GM19397 (cell line): ENCODE results near the gene LINC00632.
"Not testable (repeated sequence)": the region's sequence is repeated elsewhere in the genome, so short reads cannot be mapped to it uniquely, and the experiment has no call there.

Experiments used
- ATAC-seq: cut with Tn5 transposase; IDR thresholded peaks from one replicate; pipeline ENCODE4 v1.9.1; 2021; ENCODE audit warnings: mild to moderate bottlenecking, moderate library complexity; ENCODE audit not compliant: unreplicated experiment

LINC00632 gene

DNA sequence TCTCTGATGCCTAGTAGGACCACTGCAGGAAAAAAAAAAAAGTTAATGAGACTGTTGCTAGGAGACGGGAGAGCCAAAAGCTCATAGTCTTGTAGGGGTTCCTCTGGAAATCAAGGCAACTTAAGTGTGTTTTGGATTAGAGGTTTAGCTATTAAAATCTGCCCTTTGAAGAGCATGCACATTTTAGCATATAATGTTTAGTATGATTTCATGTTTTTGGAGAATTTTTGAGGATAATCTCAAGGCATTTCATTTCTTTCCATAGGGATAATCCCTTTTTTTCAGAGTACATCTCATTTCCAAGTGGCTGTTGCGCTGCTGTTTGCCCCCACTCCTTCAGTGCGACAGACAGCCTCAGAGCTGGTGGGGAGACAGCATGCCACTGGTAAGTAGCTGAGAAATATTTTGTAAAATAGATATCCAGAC, at the start of gene LINC00632:
LINC00632 (plus strand) TSS at position 339 of the 426 bp plus-strand sequence.
- ATAC-seq, result no peak

DNA sequence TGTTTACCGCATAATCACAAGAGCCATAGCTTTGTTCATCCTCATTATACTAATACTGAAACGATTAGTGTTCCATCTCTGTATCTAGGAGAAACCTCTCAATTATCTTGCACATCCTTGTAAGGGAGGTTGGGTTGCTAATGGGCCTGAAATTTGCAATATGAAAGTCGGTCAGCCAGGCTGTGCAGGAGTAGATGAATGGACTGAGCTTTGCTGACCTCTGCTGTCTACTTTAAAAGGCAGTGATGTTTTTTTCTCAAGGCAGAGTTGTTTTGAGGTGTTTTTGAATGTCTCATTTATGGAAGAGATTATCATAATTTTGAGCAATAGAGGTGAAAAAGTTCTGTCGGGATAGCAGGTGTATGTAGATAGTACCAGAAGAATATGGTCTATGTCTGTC, 47.9 kb upstream of the LINC00632 start:
- ATAC-seq, result no peak

DNA sequence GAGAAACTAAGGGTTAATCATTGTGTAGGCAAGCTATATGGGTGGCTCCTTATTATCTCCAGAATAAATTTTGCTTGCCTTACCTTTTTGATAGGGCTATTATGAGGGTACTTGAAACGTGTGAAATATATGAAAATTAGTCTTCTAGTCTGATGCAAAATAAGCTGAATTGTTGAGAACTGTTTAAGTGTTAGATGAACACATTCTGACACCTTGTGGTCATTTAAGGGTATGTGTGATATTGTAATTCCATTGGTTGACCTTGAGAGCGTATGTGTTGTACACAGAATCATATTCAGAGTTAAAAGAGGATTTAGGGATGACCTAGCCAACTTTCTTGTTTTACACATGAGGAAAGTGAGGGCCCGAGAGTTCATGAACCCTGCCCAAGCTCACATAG, 44.6 kb upstream of the LINC00632 start:
- no peak for ATAC-seq

DNA sequence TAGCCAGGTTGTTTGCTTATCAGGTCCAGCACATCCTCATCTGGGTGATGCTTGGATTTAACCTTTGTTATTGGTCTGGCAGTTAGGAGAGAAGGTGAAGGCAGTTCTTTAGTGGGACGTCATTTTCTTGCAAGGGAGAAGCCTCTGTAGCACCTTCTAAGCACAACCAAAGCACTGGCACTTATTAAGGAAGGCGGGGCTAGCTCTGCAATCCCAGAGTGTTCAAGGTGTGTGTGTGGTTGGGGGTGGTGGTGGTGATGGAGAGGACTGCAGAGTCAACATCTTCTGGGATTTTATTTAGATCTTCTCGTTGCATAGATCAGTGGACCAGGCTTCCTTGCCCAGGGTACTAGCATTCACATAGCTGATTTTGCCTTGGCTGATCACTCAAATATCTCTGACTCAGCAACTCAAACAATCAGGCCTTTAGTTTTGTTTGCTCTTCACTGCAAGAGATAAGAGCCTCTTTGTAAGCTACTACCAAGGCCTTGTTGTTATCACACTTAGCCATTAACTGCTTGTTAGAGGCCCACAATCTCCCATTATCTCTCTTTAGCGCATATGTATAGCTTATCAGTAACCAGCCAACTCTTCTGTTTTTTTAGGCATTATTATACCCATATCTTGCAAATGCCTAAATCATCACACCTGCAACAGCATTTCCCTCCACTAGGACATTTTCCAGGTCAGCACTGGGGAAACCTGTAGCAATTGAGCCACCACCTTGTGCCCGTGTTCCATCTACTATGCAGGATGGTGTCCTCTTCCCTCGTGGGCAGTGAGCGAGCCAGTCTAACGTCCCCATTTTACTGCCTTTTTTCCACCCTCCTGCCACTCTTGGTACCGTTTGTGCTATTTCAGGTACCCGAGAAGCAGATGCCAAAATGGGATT, 36.5 kb upstream of the LINC00632 start:
- ATAC-seq, result no peak

DNA sequence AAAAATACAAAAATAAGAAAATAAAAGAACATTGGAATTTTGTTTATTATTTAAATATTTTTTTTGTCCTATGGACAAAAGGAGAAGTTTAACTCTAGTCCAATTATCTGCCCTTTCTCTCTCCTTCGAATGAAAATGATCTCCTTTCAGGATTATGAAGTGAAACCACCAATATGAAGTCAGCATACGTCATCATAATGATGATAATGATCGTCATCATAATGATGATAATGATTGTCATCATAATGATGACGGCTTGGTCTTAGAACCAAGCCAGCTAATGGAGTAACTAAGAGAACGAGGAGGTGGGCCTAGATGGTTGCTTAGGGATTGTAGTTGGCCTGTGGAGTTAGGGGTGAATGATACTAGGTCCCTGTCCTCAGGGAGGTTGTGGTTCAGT, 21.9 kb upstream of the LINC00632 start:
- no peak for ATAC-seq

DNA sequence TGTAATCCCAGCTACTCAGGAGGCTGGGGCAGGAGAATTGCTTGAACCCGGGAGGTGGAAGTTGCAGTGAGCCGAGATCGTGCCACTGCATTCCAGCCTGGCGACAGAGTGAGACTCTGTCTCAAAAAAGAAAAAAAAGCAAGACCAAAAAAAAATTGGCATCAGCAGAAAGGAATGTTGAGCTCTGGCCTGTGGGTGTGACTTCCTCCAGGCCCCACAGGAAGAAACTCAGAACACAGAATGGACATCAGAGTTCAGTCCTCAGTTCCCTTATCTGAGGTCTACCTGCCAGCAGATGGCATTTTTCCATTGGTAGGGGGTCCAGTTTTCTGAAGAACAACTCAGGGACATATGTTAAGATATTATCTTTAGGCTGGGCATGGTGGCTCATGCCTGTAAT, 18.0 kb upstream of the LINC00632 start:
- not testable (repeated sequence) for ATAC-seq

DNA sequence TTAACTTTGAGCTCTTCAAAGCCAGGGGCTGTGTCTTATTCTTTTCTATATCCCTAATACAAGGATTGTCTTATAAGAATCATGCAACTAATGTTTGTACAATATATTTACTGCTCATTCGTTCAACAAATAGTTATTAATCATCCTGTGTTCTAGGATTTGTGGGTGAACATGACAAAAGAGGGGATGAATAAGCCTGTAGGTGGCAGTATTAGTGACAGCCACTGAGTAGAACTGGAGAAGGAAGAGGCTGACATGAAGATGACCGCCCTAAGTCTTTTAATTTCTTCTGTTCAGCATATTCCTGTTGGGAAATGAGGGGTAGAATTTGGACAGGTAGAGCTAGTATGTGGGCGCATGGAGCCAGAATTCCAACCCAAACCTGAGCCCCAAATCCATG, 11.9 kb upstream of the LINC00632 start:
- no peak for ATAC-seq

DNA sequence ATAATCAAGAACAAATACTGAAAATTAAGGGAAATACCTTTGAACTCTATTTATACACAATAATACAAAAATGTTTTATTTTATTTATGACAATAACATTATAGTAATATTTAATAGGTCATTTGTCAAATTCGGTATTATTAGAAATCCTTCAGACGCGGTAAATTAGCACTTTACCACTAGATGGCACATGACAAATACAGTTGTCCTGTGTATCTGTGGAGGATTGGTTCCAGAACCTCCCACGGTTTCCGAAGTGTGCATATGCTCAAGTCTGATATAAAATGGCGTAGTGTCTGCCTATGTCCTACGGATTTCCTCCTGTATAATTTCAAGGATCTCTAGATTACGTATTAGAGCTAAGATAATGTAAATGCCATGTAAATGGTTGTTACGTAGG, 8.1 kb upstream of the LINC00632 start:
- no peak for ATAC-seq

DNA sequence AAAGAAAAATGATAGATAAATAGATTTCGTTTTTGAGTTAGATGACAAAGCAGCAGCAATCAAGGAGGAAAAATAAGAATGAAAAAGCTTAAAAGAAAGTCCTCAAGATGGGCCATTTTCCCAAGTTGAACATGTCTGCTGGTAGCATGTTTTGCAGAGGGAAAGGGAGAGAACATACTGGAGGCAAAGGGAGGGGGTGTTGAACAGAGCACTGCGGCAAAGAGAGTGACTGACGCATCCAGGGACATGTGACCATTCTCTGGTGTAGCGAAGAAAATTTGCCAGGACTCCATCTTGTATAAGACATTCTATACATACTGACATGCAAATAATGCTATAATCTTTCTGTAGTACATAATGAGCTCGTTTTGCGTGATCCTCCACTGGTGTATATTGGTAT, 1.2 kb downstream of the LINC00632 start:
- ATAC-seq, result no peak

DNA sequence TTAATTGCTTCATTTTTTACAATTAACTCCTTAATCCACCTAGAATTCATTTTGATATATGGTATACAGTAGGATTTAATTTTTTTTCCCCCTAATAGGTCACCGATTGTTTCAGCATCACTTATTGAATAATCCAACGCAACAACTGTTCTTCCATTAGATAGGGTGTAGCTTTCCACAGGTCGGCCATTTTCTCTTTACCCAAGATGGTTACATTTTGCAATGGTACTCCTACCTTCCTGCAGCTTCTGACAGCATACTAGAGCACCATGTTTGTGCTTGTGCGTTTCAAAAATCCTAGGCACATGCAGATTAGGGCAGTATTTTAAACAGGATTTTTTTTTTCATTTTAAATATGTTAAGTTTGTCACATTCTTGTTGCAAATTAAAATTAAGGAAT, 2.3 kb downstream of the LINC00632 start:
- no peak for ATAC-seq

DNA sequence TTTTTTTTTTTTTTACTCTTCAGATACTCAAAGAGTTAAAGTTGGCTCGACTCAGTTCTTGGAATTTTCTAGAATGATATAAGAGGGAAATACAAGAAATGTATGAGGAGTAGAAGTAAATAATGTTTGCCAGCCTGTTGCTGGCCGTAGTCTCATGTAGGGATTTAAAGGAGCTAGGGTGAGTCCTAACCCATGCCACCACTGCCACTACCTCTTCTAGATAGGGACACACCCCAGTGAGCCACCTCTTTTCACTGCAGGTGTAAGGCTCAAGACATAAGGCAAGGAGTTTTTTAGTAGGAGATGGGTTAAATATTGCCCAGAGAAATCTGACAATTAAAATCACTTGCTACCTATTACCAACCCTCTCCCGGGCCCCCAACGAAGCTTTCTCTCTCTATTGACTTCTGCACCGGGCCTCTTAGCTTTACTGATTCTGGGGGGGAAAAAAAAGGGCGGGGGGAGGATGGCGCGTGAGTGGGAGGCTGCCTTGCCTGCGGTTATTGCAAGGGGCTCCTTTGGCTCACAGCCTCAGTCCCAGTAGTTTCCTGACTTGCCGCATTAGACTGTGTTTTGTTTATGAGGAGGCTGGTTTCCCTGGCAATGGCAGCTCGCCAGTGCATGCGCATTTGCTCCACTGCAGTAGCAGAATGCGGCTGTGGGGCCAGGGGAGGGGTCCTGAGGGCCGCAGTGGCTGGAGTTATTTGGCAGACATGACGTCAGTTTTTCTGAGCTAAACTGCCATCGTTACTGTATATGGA, 3.0 kb downstream of the LINC00632 start:
- ATAC-seq, result no peak

DNA sequence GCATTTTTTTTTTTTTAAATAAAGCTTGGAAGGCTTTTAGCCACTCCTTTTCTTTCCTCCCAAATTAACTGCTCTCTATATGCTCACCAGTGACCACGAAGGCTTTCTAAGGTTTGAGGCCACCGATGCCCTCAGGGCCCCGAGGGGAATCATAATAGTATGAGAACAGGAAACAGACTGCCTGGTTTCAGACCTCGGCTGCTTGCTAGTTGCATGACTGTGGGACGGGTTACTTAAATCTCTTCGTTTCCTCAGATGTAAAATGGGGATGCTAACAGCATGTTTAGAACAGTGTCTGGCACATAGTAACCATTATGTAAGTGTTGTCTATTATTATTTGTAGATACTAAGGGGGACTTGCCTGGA, 3.6 kb downstream of the LINC00632 start:
- ATAC-seq, result no peak

DNA sequence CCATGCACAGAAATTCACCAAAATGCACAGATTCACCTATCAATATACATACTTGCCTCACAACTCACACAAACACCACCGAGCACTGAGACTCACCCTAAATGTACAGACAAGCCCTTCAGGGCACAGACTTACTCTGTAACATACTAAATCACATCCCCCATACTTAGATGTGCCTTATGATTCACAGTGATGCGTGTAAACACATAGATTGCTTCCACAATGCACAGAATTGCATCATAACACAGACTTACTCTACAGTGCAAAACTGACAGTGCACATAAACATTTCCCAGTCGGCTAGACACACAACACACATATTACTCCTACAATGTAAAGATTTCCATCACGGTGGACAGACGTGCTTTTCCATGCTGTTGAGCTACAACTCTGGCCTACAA, 6.2 kb downstream of the LINC00632 start:
- ATAC-seq, result no peak

DNA sequence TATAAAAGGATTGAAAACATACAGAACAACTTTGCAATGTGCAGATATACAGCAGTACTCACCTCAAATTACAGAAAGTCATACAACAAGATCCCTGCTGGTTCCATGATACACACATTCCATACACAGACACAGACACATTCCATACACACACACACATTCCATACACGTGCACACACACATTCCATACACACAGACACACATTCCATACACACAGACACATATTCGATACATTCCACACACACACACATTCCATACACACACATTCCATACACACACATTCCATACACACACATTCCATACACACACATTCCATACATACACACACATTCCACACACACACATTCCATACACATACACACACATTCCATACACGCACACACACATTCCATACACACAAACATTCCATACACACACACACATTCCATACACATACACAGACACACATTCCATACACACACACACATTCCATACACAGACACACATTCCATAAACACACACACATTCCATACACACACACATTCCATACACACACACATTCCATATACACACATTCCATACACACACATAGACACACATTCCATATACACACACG, 13.7 kb downstream of the LINC00632 start:
- no peak for ATAC-seq

DNA sequence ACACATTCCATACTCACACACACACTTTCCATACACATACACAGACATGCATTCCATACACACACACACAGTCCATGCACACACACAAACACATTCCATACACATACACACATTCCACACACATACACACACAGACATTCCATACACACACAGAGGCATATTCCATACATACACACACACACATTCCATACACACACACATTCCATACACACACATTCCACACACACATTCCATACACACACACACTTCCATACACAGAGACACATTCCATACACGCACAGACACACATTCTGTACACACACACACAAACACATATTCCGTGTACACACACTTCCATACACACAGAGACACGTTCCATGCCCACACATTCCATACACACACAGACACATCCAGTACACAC, 14.8 kb downstream of the LINC00632 start:
- ATAC-seq, result no peak

DNA sequence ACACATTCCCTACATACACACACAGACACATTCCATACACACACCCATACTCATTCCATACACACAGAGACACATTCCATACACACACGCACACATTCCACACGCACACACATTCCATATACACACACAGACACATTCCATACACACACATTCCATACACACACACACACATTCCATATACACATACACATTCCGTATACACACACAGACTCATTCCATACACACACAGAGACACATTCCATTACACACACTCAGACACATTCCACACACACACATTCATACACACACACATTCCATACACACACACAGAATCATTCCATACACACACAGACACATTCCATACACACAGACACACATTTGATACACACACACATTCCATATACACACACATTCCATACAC, 15.2 kb downstream of the LINC00632 start:
- no peak for ATAC-seq

DNA sequence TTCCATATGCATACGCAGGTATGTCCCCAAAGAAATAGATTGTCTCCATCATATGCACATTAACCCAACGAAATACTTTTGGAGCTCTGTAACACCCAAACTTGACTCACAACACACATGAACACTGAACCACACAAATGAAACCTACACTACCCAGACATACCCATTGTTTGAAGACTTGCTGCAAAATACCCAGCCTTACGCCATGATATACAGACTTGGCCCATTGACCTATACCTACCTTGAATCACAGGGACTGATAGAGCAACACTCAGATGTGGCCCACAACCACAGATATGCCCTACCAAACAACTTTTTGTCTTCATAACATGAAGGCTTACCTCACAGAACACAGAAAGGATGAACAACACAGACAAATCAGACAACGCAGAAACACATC, 15.9 kb downstream of the LINC00632 start:
- ATAC-seq, result no peak

DNA sequence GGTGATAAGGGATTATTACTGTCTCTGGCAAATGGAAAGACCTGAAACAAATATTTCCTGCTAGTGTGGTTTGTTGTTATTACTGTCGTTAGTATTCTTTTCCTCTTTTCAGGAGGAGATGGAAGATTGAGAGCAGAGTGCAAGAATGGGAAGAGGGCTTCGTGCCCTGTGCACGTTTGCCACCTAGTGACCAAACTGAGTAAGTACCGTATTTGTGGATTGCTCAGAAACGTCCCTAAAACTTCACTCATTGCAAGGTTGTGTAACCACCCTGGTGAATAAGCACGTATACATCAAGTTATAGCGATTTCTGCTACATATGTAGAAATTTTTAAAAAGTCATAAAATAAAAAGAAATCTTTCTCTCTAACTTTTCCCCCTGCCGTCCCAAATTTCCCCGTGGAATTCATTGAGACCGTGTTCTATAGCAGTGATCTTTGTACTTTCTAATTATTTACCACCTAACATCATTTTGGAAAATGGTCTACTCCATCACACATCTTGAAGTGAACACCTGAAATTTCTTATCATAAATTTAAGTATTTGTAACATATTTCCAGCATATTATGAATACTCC, 24.3 kb downstream of the LINC00632 start:
- no peak for ATAC-seq

DNA sequence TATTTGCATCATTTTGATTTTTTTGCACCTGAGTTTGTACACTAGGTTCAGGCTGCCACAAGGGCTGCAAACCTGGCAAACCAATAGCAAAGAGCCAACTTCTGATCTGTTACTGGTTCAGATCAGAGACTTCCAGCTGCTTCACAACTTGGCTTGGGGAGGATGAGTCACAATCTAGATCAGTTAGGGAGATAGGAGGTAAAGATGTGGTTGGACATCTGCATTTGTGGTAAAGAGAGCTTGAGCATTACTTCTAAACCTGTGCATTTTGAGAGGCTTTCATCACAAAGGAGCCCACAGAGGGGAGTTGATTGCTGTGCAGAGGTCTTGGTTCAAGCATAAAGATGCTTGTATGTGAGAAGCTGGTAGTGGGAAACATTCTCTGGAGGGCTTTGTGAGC, 34.5 kb downstream of the LINC00632 start:
- ATAC-seq, result no peak

DNA sequence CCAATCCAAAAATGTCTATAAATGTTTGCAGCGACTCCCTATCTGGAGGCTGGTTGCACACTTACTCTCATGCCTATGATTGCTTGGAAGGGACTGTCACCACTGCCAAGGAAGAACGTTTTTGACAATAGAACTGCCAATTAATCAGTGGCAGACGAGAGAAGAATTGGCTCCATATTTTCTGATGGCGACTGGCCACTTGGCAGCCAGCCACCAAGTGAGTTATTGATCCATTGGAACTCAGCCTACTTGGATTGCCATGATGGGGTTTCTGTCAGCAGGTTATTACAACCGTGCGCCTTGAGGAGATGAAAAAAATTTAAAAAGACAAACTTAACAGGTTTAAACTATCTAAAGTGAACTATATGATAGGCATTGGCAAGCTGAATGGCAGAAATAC, 47.4 kb downstream of the LINC00632 start:
- ATAC-seq, result no peak

DNA sequence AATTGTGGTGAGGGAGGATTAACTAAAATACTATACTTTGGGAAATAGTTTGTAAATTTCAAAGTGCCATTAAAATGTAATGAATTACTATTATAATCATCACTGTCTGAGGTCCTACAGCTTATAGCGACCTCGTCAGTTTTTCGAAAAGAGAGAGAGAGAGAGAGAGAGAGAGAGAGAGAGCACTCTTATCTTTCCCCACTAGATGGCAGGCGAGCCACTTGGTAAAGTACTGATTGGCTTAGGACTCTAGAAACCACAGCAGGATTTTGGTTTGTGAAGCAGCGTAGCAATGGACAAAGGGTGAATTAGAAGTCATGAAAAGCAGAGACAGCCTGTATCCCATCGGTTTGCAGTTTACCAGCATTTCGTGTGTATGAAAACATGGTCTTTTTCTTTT, 52.5 kb downstream of the LINC00632 start:
- ATAC-seq, result no peak
